Tibial nerve (tissue), 4 donors: ENCODE results near the gene MELK.

ENCODE experiments used
- CTCF ChIP-seq, 5 experiments: fragments of 200-600 bp in 3 of 5; fragments of 450-650 bp in 2 of 5; sonication (generic) in 3 of 5; IDR thresholded peaks; one replicate each; pipeline ENCODE4 v1.5.1; 2016 to 2019; ENCODE audit warnings: antibody characterized with exemption in 5 of 5, mild to moderate bottlenecking in 3 of 5, moderate library complexity in 2 of 5
- EP300 ChIP-seq, 2 donors: sonication (generic); formaldehyde crosslinking; IDR thresholded peaks; one replicate each; pipeline ENCODE4 v1.6.1; 2017; ENCODE audit warnings: antibody characterized with exemption in 2 of 2, mild to moderate bottlenecking in 1 of 2
- POLR2A ChIP-seq, 2 donors: fragments of 450-650 bp; IDR thresholded peaks; one replicate each; pipeline ENCODE4 v1.6.1; 2017; ENCODE audit warnings: antibody characterized with exemption in 2 of 2, mild to moderate bottlenecking in 2 of 2, moderate library complexity in 2 of 2

DNA sequence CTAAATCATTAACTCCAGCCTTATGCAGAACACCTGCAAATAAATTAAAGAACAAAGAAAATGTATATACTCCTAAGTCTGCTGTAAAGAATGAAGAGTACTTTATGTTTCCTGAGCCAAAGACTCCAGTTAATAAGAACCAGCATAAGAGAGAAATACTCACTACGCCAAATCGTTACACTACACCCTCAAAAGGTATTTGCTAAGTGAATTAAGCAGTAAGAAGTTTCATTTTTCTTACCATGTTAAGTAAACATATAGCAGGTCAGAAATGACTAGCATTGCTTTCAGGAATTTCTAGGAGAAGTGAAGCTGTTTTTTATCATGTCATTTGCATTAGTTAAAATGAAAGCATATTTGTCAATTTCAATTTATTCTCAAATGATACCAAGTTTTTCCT, 92.7 kb downstream of the MELK start:
- no peak for TF ChIP-seq CTCF (IDR thresholded peaks at IDR 0.05)
- no peak for TF ChIP-seq EP300 (IDR thresholded peaks at IDR 0.05)
- TF ChIP-seq POLR2A (IDR thresholded peaks at IDR 0.05): no peak
